GM18907 (cell line): ENCODE data around the gene MUC20.
"Not testable (repeated sequence)": the region's sequence is repeated elsewhere in the genome, so short reads cannot be mapped to it uniquely, and the experiment has no call there.

Experiments used
- ATAC-seq: cut with Tn5 transposase; IDR thresholded peaks from one replicate; pipeline ENCODE4 v1.9.1; 2021; ENCODE audit warnings: mild to moderate bottlenecking, moderate library complexity; ENCODE audit not compliant: unreplicated experiment

Gene MUC20

GRCh38 chr3:195692354-195692685 lies 28.5 kb upstream of the MUC20 start:
- ATAC-seq, result no peak

GRCh38 chr3:195692781-195693427 lies 27.9 kb upstream of the MUC20 start:
- no peak for ATAC-seq

GRCh38 chr3:195693428-195694216 lies 27.2 kb upstream of the MUC20 start:
- no peak for ATAC-seq

GRCh38 chr3:195694217-195695076 lies 26.3 kb upstream of the MUC20 start:
- not testable (repeated sequence) for ATAC-seq

- no peak for ATAC-seq
Observed at GRCh38 chr3:195696632-195697278, 24.0 kb upstream of the MUC20 start.

- no peak for ATAC-seq
Observed at GRCh38 chr3:195697582-195698324, 23.0 kb upstream of the MUC20 start.

GRCh38 chr3:195698325-195698646 lies 22.5 kb upstream of the MUC20 start:
- no peak for ATAC-seq

- no peak for ATAC-seq
Observed at GRCh38 chr3:195698647-195699387, 22.0 kb upstream of the MUC20 start.

- ATAC-seq, result no peak
Observed at GRCh38 chr3:195699388-195699771, 21.4 kb upstream of the MUC20 start.

GRCh38 chr3:195699860-195700259 lies 20.9 kb upstream of the MUC20 start:
- ATAC-seq, result no peak

- ATAC-seq, result no peak
Observed at GRCh38 chr3:195700319-195700718, 20.5 kb upstream of the MUC20 start.

GRCh38 chr3:195701042-195701915 lies 19.5 kb upstream of the MUC20 start:
- ATAC-seq, result no peak

GRCh38 chr3:195703776-195704175 lies 17.0 kb upstream of the MUC20 start:
- no peak for ATAC-seq

GRCh38 chr3:195704433-195704999 lies 16.3 kb upstream of the MUC20 start:
- ATAC-seq, result no peak

GRCh38 chr3:195705081-195705991 lies 15.4 kb upstream of the MUC20 start:
- ATAC-seq, result no peak

GRCh38 chr3:195708061-195708460 lies 12.7 kb upstream of the MUC20 start:
- no peak for ATAC-seq

- no peak for ATAC-seq
Observed at GRCh38 chr3:195708626-195709481, 11.9 kb upstream of the MUC20 start.
